Vagina (tissue), 2 donors: ENCODE data around the gene FXN.

Source experiments
- POLR2A ChIP-seq, 2 donors: fragments of 450-650 bp; IDR thresholded peaks; one replicate each; pipeline ENCODE4 v1.6.1; 2017; ENCODE audit warnings: antibody characterized with exemption in 2 of 2, mild to moderate bottlenecking in 2 of 2, moderate library complexity in 2 of 2
- POLR2AphosphoS5 ChIP-seq, 2 donors: sonication (generic); formaldehyde crosslinking; IDR thresholded peaks; one replicate each; pipeline ENCODE4 v1.9.0; 2017; ENCODE audit warnings: antibody characterized with exemption in 2 of 2, mild to moderate bottlenecking in 2 of 2, low read depth in 1 of 2; ENCODE audit not compliant: insufficient read depth in 1 of 2

- no peak for TF ChIP-seq POLR2AphosphoS5 (IDR thresholded peaks at IDR 0.05; ENCODE audit: insufficient read depth in 1 of 2, low read depth in 1 of 2)
- no peak for TF ChIP-seq POLR2A (IDR thresholded peaks at IDR 0.05)
Measured at GRCh38 chr9:69081261-69081660, 45.7 kb downstream of the FXN start.
